GM19240 (cell line): ENCODE results near the gene IP6K1.
"Not testable (repeated sequence)": the region's sequence is repeated elsewhere in the genome, so short reads cannot be mapped to it uniquely, and the experiment has no call there.

ENCODE experiments used
- DNase-seq: peaks from one replicate; pipeline ENCODE4 v3.0.0; 2011; ENCODE audit warnings: low spot score; ENCODE audit not compliant: insufficient read length

The IP6K1 gene

GRCh38 chr3:49794431-49794830 lies 8.1 kb upstream of the IP6K1 start:
- no peak for DNase-seq

GRCh38 chr3:49793486-49794085 lies 7.2 kb upstream of the IP6K1 start:
- DNase-seq, result no peak

GRCh38 chr3:49792371-49793150 lies 6.2 kb upstream of the IP6K1 start:
- DNase-seq, result no peak

GRCh38 chr3:49791571-49791970 lies 5.2 kb upstream of the IP6K1 start:
- DNase-seq, result no peak

GRCh38 chr3:49790626-49791411 lies 4.5 kb upstream of the IP6K1 start:
- DNase-seq, result no peak

GRCh38 chr3:49788056-49788455 lies 1.7 kb upstream of the IP6K1 start:
- no peak for DNase-seq

GRCh38 chr3:49787536-49787935 lies 1.2 kb upstream of the IP6K1 start:
- no peak for DNase-seq

GRCh38 chr3:49787182-49787464 lies 781 bp upstream of the IP6K1 start:
- DNase-seq, result no peak

GRCh38 chr3:49785565-49786356 lies 581 bp downstream of the IP6K1 start:
- no peak for DNase-seq

- DNase-seq, result not testable (repeated sequence)
Observed at GRCh38 chr3:49782277-49782676, 4.1 kb downstream of the IP6K1 start.

- no peak for DNase-seq
Observed at GRCh38 chr3:49781415-49782199, 4.7 kb downstream of the IP6K1 start.

GRCh38 chr3:49780975-49781365 lies 5.4 kb downstream of the IP6K1 start:
- not testable (repeated sequence) for DNase-seq

- no peak for DNase-seq
Observed at GRCh38 chr3:49780080-49780974, 6.0 kb downstream of the IP6K1 start.

GRCh38 chr3:49779358-49780079 lies 6.8 kb downstream of the IP6K1 start:
- no peak for DNase-seq

- DNase-seq, result not testable (repeated sequence)
Observed at GRCh38 chr3:49776101-49776500, 10.2 kb downstream of the IP6K1 start.

GRCh38 chr3:49775538-49775937 lies 10.8 kb downstream of the IP6K1 start:
- no peak for DNase-seq

GRCh38 chr3:49772703-49773102 lies 13.6 kb downstream of the IP6K1 start:
- DNase-seq, result no peak

- no peak for DNase-seq
Observed at GRCh38 chr3:49771340-49771938, 14.9 kb downstream of the IP6K1 start.

GRCh38 chr3:49769926-49770325 lies 16.4 kb downstream of the IP6K1 start:
- DNase-seq, result no peak
